ENCODE measurements around the gene ARHGAP44. TPM values are rescaled to one million over a fixed set of nuclear protein-coding genes. Genes with fewer than 3 reads are reported as not detected.

Gene ARHGAP44
- total and polyA plus RNA-seq, 2 of the 13 experiments (the other 11 are each of a cell fraction or from before 2014, with no cell fraction given), result 0.79 to 3.1 TPM

DNA sequence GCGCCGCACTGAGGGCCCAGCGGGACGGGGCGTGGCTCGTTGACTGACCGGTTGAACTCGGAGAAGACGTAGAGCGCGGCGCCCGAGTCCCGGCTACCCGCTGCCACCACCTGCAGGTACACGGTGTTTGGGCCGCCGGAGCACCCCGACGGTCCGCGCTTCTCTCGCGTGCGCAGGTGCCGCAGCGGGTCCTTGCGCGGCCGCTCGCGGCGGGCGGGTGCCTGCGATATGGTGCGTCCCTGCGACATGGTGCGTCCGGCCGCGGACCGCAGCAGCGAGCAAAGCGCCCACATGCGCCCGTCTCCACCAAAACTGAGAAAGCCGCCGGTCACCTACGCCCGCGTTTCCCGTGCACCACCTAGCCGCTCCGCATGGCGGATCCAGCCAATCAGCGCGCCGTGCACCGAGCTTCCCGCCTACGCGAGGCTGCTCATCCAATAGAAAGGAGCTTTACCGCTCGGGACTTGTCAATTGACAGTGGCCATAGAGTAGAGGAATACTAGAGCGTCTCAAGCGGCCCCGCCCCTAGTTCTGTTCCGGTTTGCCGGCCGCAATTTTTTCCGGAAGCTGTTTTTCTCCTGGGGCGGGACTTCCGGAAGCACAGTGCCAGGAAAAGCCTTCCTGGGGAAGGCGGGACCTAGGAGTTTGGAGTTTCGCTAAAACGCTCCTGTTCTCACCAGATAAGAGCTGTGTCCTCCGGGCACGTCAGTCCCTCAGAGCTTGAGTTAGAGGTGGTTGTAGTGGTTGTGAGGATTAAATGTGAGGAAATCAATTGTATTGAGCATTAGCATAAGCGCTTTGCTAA is 228.6 kb downstream of the ARHGAP44 start, which contains the start of gene ELAC2 (continued):
- TF ChIP-seq, protein P1, sequence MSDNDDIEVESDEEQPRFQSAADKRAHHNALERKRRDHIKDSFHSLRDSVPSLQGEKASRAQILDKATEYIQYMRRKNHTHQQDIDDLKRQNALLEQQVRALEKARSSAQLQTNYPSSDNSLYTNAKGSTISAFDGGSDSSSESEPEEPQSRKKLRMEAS (IDR thresholded peaks at IDR 0.05), result peak; percentile 88
- TF ChIP-seq SOX13 (IDR thresholded peaks at IDR 0.05) (no peak), SOX13 (CRISPR knock-in tag; conservative IDR thresholded peaks at IDR 0.05 in 1 of 2, IDR thresholded peaks at IDR 0.05 in 1 of 2) (peak in 1 of 2 experiments; percentile 6; a peak in 2 of 4 replicates), MXD4 (CRISPR knock-in tag; IDR thresholded peaks at IDR 0.05) (peak; percentile 90), ZNF629 (CRISPR knock-in tag; conservative IDR thresholded peaks at IDR 0.05) (no peak), SALL2 (CRISPR knock-in tag; IDR thresholded peaks at IDR 0.05) (no peak; the same call in 1 of the 2 replicates), TBP (CRISPR knock-in tag; IDR thresholded peaks at IDR 0.05) (no peak), ISL2 (CRISPR knock-in tag; IDR thresholded peaks at IDR 0.05) (peak; percentile 59), POLR2AphosphoS5 (IDR thresholded peaks at IDR 0.05; ENCODE audit: low read depth, low read length) (peak; percentile 95), SRSF9 (IDR thresholded peaks at IDR 0.05; ENCODE audit: borderline replicate concordance, insufficient read depth, low read depth, low read length, poor library complexity, severe bottlenecking) (no peak), GLI4 (CRISPR knock-in tag; IDR thresholded peaks at IDR 0.05; ENCODE audit: borderline replicate concordance) (peak; percentile 49; the same call in 1 of the 2 replicates), PCBP2 (optimal IDR thresholded peaks at IDR 0.05; ENCODE audit: low read depth, low read length, poor library complexity, severe bottlenecking) (no peak), ZNF619 (CRISPR knock-in tag; IDR thresholded peaks at IDR 0.05) (no peak), NFKB2 (CRISPR knock-in tag; IDR thresholded peaks at IDR 0.05; ENCODE audit: borderline replicate concordance) (no peak; the same call in 1 of the 2 replicates), GTF3A (CRISPR knock-in tag; conservative IDR thresholded peaks at IDR 0.05) (no peak), HIVEP1 (CRISPR knock-in tag; IDR thresholded peaks at IDR 0.05) (peak; percentile 36; the same call in 1 of the 2 replicates), U2AF2 (IDR thresholded peaks at IDR 0.05; ENCODE audit: low read depth, low read length) (no peak), SMAD3 (CRISPR knock-in tag; IDR thresholded peaks at IDR 0.05) (no peak; the same call in none of the 2 replicates)
- TF ChIP-seq, protein P2, sequence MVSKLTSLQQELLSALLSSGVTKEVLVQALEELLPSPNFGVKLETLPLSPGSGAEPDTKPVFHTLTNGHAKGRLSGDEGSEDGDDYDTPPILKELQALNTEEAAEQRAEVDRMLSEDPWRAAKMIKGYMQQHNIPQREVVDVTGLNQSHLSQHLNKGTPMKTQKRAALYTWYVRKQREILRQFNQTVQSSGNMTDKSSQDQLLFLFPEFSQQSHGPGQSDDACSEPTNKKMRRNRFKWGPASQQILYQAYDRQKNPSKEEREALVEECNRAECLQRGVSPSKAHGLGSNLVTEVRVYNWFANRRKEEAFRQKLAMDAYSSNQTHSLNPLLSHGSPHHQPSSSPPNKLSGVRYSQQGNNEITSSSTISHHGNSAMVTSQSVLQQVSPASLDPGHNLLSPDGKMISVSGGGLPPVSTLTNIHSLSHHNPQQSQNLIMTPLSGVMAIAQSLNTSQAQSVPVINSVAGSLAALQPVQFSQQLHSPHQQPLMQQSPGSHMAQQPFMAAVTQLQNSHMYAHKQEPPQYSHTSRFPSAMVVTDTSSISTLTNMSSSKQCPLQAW (CRISPR knock-in tag; IDR thresholded peaks at IDR 0.05), result no peak
- TF ChIP-seq, protein P3, sequence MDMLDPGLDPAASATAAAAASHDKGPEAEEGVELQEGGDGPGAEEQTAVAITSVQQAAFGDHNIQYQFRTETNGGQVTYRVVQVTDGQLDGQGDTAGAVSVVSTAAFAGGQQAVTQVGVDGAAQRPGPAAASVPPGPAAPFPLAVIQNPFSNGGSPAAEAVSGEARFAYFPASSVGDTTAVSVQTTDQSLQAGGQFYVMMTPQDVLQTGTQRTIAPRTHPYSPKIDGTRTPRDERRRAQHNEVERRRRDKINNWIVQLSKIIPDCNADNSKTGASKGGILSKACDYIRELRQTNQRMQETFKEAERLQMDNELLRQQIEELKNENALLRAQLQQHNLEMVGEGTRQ (IDR thresholded peaks at IDR 0.05; ENCODE audit: low read depth, low read length), result 0 out of 2 replicates have a peak, but pooled peaks have one; percentile 31
- TF ChIP-seq, protein P3 (CRISPR knock-in tag; IDR thresholded peaks at IDR 0.05; ENCODE audit: borderline replicate concordance), result 0 out of 2 replicates have a peak, but pooled peaks have one; percentile 44
- TF ChIP-seq, protein P4, sequence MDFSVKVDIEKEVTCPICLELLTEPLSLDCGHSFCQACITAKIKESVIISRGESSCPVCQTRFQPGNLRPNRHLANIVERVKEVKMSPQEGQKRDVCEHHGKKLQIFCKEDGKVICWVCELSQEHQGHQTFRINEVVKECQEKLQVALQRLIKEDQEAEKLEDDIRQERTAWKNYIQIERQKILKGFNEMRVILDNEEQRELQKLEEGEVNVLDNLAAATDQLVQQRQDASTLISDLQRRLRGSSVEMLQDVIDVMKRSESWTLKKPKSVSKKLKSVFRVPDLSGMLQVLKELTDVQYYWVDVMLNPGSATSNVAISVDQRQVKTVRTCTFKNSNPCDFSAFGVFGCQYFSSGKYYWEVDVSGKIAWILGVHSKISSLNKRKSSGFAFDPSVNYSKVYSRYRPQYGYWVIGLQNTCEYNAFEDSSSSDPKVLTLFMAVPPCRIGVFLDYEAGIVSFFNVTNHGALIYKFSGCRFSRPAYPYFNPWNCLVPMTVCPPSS (IDR thresholded peaks at IDR 0.05), result no peak

Measured in HepG2 (cell line).